Measurements from ENCODE around the gene SYT17. TPM values are rescaled to one million over a fixed set of nuclear protein-coding genes. Genes with fewer than 3 reads are reported as not detected.

SYT17 gene
- total and polyA plus RNA-seq, 10 of the 15 experiments (the other 5 are each of a cell fraction or from before 2014, with no cell fraction given): 3.7 to 12.3 (median 5.0) TPM

DNA sequence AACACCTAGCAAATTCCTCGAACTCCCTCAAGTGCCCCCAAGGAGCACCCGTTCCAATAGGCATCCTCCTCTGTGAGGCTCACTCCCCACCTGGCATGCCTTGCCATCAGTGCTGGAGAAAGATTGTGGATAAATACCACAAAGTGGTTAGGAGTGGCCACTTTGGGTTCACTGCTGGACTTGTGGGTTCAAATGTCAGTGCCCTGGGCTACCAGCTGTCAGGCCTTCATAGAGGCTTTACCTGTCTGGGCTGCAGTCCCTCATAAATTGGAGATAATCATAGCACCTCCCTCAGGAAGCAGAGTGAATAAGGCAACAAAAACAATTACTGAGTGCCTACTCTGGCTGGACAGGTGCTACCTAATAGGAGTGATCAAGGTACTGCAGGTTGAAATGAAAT, 1.5 kb upstream of the SYT17 start:
- intact Hi-C loops (cut with micrococcal nuclease; ENCODE audit: unreplicated experiment) (loop anchor here (2.0 to 10.0 kb wide), 2 partner anchors 44 to 338 kb away; no protein-coding TSS in a partner anchor), in situ Hi-C loops (cut with MboI) (no loop called here)
- Histone ChIP-seq H3K4me3 (no peak overlapping the region), H3K36me3 (ENCODE audit: control insufficient read depth in 2 of 2, insufficient read depth in 2 of 2, low read length in 1 of 2) (no peaks in the 10 kb centered on the region), H2AFZ (ENCODE audit: control insufficient read depth, low read depth, low read length) (no peak overlapping the region), H3K9me3 (replicated peaks; ENCODE audit: control insufficient read depth, insufficient read depth, low read length) (no peaks in the 10 kb centered on the region), H3K27me3 (replicated peaks in 1 of 2; ENCODE audit: control insufficient read depth in 2 of 2, insufficient read depth in 2 of 2, low read length in 1 of 2) (no peaks in the 10 kb centered on the region; a peak in 1 of 4 replicates), H4K20me1 (ENCODE audit: control insufficient read depth, insufficient read depth) (no peaks in the 10 kb centered on the region), H3K4me1 (ENCODE audit: control insufficient read depth, insufficient read depth, low read length) (no peaks in the 10 kb centered on the region), H3K79me2 (ENCODE audit: control insufficient read depth, insufficient read depth, low read length) (no peaks in the 10 kb centered on the region), H3K4me2 (ENCODE audit: control insufficient read depth, insufficient read depth) (no peak overlapping the region), H3K27ac (ENCODE audit: control insufficient read depth, insufficient read depth) (no peak overlapping the region), H3K9ac (ENCODE audit: control insufficient read depth, insufficient read depth, low read length) (no peak overlapping the region)
- no TSS peak for BruUV-seq (replicated peaks)
- ChIA-PET SMC1A (ENCODE audit: uncharacterized antibody, unreplicated experiment) (interaction anchor here (1.0 kb wide), 2 partner anchors 13 to 81 kb away, joined by 3 read pairs; no protein-coding TSS in a partner anchor), CTCF (interaction anchor here (0.8 to 1.2 kb wide), 2 partner anchors 11 to 336 kb away, joined by 3 to 5 read pairs; no protein-coding TSS in a partner anchor), RAD21 (ENCODE audit: unreplicated experiment) (interaction anchor here (1.3 kb wide), 1 partner anchor 336 kb away, joined by 4 read pairs; no protein-coding TSS in a partner anchor), POLR2A (no interaction called here)
- FAIRE-seq (no peak), DNase-seq (ENCODE audit: low read depth, low spot score) (no peak), ATAC-seq (no peak)
- WGBS (ENCODE audit: insufficient coverage, insufficient replicate concordance, low lambda C conversion rate, missing lambda C conversion rate): 76% methylated on average over 2 of the region's 2 CpGs
- TF ChIP-seq, protein P1, sequence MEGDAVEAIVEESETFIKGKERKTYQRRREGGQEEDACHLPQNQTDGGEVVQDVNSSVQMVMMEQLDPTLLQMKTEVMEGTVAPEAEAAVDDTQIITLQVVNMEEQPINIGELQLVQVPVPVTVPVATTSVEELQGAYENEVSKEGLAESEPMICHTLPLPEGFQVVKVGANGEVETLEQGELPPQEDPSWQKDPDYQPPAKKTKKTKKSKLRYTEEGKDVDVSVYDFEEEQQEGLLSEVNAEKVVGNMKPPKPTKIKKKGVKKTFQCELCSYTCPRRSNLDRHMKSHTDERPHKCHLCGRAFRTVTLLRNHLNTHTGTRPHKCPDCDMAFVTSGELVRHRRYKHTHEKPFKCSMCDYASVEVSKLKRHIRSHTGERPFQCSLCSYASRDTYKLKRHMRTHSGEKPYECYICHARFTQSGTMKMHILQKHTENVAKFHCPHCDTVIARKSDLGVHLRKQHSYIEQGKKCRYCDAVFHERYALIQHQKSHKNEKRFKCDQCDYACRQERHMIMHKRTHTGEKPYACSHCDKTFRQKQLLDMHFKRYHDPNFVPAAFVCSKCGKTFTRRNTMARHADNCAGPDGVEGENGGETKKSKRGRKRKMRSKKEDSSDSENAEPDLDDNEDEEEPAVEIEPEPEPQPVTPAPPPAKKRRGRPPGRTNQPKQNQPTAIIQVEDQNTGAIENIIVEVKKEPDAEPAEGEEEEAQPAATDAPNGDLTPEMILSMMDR (IDR thresholded peaks at IDR 0.05 in 2 of 3, conservative IDR thresholded peaks at IDR 0.05 in 1 of 3; ENCODE audit: control insufficient read depth in 2 of 3, extremely low read depth in 1 of 3, insufficient read depth in 1 of 3, low read depth in 3 of 3, low read length in 3 of 3): peak in 1 of 3 experiments; percentile 13; a peak in 1 of 6 replicates
- no peak for TF ChIP-seq ZBED1 (IDR thresholded peaks at IDR 0.05; ENCODE audit: borderline replicate concordance)
- TF ChIP-seq SMC3 (IDR thresholded peaks at IDR 0.05; ENCODE audit: borderline replicate concordance, low read length): peak; percentile 4; the same call in 1 of the 2 replicates
- TF ChIP-seq, protein P2, sequence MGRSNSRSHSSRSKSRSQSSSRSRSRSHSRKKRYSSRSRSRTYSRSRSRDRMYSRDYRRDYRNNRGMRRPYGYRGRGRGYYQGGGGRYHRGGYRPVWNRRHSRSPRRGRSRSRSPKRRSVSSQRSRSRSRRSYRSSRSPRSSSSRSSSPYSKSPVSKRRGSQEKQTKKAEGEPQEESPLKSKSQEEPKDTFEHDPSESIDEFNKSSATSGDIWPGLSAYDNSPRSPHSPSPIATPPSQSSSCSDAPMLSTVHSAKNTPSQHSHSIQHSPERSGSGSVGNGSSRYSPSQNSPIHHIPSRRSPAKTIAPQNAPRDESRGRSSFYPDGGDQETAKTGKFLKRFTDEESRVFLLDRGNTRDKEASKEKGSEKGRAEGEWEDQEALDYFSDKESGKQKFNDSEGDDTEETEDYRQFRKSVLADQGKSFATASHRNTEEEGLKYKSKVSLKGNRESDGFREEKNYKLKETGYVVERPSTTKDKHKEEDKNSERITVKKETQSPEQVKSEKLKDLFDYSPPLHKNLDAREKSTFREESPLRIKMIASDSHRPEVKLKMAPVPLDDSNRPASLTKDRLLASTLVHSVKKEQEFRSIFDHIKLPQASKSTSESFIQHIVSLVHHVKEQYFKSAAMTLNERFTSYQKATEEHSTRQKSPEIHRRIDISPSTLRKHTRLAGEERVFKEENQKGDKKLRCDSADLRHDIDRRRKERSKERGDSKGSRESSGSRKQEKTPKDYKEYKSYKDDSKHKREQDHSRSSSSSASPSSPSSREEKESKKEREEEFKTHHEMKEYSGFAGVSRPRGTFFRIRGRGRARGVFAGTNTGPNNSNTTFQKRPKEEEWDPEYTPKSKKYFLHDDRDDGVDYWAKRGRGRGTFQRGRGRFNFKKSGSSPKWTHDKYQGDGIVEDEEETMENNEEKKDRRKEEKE (IDR thresholded peaks at IDR 0.05): no peak
- TF ChIP-seq, protein P3, sequence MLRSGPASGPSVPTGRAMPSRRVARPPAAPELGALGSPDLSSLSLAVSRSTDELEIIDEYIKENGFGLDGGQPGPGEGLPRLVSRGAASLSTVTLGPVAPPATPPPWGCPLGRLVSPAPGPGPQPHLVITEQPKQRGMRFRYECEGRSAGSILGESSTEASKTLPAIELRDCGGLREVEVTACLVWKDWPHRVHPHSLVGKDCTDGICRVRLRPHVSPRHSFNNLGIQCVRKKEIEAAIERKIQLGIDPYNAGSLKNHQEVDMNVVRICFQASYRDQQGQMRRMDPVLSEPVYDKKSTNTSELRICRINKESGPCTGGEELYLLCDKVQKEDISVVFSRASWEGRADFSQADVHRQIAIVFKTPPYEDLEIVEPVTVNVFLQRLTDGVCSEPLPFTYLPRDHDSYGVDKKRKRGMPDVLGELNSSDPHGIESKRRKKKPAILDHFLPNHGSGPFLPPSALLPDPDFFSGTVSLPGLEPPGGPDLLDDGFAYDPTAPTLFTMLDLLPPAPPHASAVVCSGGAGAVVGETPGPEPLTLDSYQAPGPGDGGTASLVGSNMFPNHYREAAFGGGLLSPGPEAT (IDR thresholded peaks at IDR 0.05; ENCODE audit: low read depth): no peak
- peak; percentile 22; the same call in 1 of the 2 replicates for TF ChIP-seq RAD21 (IDR thresholded peaks at IDR 0.05; ENCODE audit: insufficient read depth, low read depth, low read length)
- TF ChIP-seq, protein P4, sequence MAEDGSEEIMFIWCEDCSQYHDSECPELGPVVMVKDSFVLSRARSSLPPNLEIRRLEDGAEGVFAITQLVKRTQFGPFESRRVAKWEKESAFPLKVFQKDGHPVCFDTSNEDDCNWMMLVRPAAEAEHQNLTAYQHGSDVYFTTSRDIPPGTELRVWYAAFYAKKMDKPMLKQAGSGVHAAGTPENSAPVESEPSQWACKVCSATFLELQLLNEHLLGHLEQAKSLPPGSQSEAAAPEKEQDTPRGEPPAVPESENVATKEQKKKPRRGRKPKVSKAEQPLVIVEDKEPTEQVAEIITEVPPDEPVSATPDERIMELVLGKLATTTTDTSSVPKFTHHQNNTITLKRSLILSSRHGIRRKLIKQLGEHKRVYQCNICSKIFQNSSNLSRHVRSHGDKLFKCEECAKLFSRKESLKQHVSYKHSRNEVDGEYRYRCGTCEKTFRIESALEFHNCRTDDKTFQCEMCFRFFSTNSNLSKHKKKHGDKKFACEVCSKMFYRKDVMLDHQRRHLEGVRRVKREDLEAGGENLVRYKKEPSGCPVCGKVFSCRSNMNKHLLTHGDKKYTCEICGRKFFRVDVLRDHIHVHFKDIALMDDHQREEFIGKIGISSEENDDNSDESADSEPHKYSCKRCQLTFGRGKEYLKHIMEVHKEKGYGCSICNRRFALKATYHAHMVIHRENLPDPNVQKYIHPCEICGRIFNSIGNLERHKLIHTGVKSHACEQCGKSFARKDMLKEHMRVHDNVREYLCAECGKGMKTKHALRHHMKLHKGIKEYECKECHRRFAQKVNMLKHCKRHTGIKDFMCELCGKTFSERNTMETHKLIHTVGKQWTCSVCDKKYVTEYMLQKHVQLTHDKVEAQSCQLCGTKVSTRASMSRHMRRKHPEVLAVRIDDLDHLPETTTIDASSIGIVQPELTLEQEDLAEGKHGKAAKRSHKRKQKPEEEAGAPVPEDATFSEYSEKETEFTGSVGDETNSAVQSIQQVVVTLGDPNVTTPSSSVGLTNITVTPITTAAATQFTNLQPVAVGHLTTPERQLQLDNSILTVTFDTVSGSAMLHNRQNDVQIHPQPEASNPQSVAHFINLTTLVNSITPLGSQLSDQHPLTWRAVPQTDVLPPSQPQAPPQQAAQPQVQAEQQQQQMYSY (CRISPR knock-in tag; IDR thresholded peaks at IDR 0.05): no peak

Measured in GM12878 (cell line).